ES-I3 (cell line): Measurements from ENCODE around the gene VDR.

Experiments
- H3K36me3 ChIP-seq: 2 replicates; pipeline ENCODE4 v1.6.1; 2013; ENCODE audit warnings: mild to moderate bottlenecking, low read length, control low read depth, moderate library complexity; ENCODE audit not compliant: insufficient read depth
- H3K4me1 ChIP-seq: 2 replicates; pipeline ENCODE4 v1.6.1; 2013; ENCODE audit warnings: mild to moderate bottlenecking, control low read depth, low read length; ENCODE audit not compliant: insufficient read depth
- H3K9ac ChIP-seq: 2 replicates; pipeline ENCODE4 v1.6.1; 2013; ENCODE audit warnings: low read depth, mild to moderate bottlenecking, low read length, moderate library complexity
- H3K9me3 ChIP-seq: 2 replicates; pipeline ENCODE4 v1.6.1; 2013; ENCODE audit warnings: mild to moderate bottlenecking, low read length, moderate library complexity; ENCODE audit not compliant: control insufficient read depth, insufficient read depth

The VDR gene

DNA sequence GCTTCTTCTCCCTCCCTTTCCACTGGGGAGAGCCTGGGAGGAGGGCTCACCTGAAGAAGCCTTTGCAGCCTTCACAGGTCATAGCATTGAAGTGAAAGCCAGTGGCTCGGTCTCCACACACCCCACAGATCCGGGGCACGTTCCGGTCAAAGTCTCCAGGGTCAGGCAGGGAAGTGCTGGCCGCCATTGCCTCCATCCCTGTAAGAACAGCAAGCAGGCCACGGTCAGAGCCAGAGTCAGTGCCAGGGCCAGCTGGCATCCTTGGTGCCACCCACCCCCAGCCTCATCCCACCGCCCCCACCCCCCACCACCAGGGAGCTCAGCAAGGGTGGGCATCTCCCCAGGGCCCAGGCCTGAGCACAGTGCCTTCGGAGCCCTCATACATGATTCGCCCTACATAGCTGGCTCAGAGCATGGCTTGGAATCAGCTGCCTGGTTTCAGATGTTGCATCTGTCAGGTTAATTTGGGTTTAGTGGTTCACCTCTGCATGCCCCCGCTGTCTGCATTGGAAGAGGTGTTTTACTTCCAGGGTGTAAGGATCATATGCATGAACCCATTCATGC lies 25.8 kb downstream of the VDR start:
- Histone ChIP-seq H3K9me3 (peaks cover 2% of the 10 kb centered on the region; the same call in 1 of the 2 replicates), H3K4me1 (peaks cover 8% of the 10 kb centered on the region; the same call in 1 of the 2 replicates), H3K36me3 (no peaks in the 10 kb centered on the region), H3K9ac (no peak overlapping the region)

DNA sequence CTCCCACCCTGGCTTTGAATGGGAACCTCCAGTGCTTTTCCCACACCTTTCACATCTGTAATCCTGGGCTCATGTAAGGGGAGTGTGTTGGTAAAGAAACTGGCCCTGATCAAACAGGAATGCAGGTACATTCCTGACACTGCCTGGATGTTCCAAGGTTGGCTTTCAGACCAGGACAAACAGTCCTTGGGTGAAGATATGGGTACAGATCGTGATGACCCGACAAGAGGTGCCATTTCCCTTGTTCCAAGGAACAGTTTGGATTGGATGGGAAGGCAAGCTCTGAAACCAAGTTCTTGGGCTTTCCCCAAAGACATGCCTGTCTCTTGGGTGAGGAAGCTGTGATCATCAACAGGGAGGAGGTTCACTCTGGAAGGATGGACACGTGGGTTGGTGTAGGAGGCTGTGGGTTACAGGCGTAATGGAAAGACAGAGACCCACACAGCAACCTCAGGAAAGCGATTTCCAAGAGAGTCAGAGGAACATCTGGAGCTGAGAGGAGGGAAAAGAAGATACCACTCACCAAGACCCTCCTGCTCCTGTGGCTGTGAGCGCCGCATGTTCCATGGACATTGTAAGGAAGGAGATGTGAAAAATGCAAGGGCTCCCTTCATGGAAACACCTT lies 26.4 kb downstream of the VDR start:
- no peaks in the 10 kb centered on the region for H3K36me3 ChIP-seq
- peaks cover 2% of the 10 kb centered on the region; the same call in 1 of the 2 replicates for H3K9me3 ChIP-seq
- peaks cover 8% of the 10 kb centered on the region; the same call in 1 of the 2 replicates for H3K4me1 ChIP-seq
- no peak overlapping the region for H3K9ac ChIP-seq

DNA sequence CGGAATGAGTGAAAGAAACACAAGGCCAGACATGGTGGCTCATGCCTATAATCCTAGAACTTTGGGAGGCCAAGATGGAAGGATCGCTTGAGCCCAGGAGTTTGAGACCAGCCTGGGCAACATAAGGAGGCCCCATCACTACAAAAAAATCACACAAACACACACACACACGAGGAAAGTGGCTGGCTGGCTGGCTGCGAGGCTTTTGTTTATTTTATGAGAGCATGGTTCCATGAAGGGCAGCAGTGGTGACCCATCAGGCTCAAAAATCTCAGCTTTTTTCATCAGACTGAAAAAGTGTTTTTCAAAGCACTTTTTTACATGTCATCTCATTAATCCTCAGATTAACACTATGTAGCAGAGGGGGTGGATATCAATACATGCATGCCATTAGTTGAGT lies 27.7 kb downstream of the VDR start:
- Histone ChIP-seq H3K9me3 (peaks cover 2% of the 10 kb centered on the region; the same call in 1 of the 2 replicates), H3K9ac (no peak overlapping the region), H3K36me3 (no peaks in the 10 kb centered on the region), H3K4me1 (no peaks in the 10 kb centered on the region)

DNA sequence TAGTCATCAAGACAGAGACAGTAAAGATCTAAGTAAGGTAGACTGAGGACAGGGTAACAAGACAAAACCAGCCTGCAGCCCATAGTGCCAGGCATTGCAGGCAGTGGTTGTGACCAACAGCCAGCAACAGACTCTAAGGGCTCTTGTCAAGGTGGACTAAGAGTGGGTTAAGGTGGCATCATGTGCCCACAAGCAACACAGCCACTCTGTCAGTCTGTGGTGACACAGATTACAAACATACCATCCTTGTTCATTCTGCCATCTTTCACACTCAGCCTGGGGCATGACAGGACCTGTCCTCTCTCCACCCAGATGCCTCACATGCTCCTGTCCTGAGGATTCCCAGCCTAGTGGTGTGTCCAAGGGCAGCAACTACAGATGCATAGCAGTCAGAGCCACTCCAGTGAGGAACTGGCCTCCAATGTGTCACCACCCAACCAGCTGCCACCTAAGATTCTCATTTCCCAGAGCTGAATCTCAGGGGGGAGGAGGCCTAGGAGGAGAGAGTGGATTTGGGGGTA lies 28.3 kb downstream of the VDR start:
- Histone ChIP-seq H3K9me3 (peaks cover 2% of the 10 kb centered on the region; the same call in 1 of the 2 replicates), H3K4me1 (no peaks in the 10 kb centered on the region), H3K36me3 (no peaks in the 10 kb centered on the region), H3K9ac (no peak overlapping the region)

DNA sequence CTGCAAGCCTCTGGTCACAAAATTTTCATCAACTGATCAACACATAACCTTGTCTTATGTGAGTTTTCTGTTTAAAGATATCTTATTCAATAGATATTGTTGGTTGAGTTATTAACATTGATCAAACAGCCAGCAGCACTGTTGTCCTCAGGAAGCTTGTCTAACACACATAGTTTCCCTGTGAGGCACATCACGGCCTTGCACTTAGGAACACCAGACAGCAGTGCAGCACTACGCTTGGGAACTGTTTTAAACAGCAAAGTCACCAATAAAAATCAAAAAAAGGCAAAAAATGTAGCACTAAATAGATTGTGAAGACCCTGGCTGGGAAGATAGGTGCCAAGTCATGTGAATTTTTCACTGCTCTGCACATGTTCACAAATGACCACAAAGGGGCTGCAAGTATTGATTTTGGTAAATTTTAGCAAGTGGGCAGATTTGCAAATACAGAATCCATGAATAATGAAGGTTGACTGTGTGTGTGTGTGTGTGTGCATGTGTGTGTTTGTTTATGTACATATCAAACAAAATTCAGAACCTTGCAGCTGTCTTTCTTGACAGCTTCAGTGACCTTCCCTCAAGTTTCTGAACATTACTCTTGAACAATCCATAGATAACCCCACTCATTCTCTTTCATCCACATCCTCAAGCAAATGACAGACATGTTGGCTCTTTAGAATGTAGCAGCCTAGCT lies 28.9 kb downstream of the VDR start:
- Histone ChIP-seq H3K4me1 (no peaks in the 10 kb centered on the region), H3K9me3 (peaks cover 2% of the 10 kb centered on the region; the same call in 1 of the 2 replicates), H3K36me3 (no peaks in the 10 kb centered on the region), H3K9ac (no peak overlapping the region)

DNA sequence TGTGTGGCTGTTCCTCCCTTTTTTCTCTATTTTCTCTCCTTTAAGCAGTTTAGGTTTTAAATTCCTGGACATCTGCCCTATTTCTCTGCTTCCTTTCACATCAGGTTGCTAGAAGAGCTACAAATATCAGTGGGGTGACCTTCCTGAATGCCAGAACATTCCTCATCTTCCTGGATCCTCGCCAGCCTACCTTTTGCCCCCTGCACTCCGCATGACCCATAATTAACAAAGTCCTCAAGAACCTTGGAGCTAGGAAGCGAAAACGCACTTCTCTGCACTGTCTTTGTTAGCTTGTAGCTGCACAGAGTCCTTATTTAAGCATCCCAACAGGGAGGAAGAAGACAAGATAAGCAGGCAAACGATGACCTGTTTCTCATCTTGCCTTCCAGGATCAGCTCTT lies 30.5 kb downstream of the VDR start:
- H3K9ac ChIP-seq = no peak overlapping the region

DNA sequence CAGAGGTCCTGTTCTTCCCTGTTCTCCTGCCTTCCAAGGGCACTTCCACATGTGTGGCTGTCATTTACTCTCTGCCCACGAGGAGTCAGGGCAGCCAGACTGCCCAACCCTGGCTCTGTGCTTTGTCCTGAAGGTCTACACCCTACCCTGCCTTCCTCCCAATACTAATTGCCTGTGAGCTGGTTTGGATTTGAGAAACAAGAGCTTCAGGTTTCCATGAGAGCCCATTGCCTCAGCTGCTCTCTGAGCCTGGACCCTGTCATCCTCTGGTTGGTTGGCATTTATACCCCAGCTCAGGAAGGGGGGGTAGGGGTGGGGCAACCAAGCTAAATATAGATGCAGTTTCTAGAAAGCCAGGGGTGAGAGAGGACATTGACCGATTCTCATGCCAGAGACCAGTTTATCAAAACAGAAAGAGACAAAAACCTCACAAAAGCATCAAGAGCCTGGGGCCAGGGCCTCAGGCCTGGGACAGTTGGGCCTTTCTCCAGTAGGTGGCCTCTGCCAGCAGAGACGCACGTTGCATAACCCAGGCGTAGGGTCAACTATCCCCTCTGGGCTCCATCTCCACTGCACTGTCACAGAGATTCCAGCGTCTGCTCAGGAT lies 34.5 kb downstream of the VDR start:
- no peak overlapping the region for H3K9ac ChIP-seq
- peaks cover 2% of the 10 kb centered on the region; the same call in 1 of the 2 replicates for H3K9me3 ChIP-seq
- no peaks in the 10 kb centered on the region for H3K36me3 ChIP-seq
- no peaks in the 10 kb centered on the region for H3K4me1 ChIP-seq

More for the DNA sequence above, 30.5 kb downstream of the VDR start:
- H3K9me3 ChIP-seq = peaks cover 2% of the 10 kb centered on the region; the same call in 1 of the 2 replicates
- H3K36me3 ChIP-seq = no peaks in the 10 kb centered on the region
- no peaks in the 10 kb centered on the region for H3K4me1 ChIP-seq

DNA sequence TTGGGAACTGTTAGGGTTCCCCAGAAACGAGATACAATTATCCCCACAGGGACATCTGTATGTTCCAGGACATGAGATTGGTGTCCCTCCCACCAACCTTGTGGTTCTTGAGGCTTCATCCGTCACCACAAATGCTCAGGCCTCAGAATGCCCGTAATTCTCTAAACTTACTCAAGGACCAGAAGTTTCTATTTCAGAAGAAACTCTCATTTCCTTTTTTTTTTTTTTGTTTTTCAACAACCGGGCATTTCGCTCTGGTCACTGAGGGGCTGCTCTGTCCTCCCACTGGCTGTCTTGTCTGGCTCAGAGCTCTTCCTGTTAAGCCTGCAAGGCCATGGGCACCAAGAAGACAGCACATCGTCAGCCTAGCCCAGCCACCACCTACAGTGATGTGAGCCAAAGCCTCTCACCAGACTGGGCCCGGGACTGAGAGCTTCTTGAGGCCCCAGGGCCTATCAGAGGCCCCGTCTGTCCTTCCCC lies 36.2 kb downstream of the VDR start:
- Histone ChIP-seq H3K4me1 (no peaks in the 10 kb centered on the region), H3K36me3 (no peaks in the 10 kb centered on the region), H3K9ac (no peak overlapping the region), H3K9me3 (no peaks in the 10 kb centered on the region)

DNA sequence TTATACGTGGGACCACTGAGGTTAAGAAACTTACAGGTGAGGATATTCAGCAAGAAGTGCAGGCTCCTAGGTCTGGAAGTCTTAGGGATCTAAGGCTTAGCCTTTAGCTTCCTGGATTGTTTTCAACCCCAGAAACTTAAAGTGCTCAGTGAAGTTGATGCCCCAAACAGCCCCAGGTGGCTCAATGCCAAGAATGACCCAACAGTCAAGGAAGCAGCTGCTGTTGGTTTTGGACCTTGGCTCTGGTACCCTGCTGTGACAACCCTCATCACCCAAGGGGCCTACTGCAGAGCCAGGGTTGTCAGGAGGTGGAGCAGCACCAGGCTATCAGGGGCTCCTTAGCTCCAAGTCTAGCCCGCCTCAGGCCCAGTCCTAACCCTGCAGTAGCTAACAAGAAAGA lies 36.8 kb downstream of the VDR start:
- Histone ChIP-seq H3K9me3 (no peaks in the 10 kb centered on the region), H3K9ac (no peak overlapping the region), H3K4me1 (no peaks in the 10 kb centered on the region), H3K36me3 (no peaks in the 10 kb centered on the region)

DNA sequence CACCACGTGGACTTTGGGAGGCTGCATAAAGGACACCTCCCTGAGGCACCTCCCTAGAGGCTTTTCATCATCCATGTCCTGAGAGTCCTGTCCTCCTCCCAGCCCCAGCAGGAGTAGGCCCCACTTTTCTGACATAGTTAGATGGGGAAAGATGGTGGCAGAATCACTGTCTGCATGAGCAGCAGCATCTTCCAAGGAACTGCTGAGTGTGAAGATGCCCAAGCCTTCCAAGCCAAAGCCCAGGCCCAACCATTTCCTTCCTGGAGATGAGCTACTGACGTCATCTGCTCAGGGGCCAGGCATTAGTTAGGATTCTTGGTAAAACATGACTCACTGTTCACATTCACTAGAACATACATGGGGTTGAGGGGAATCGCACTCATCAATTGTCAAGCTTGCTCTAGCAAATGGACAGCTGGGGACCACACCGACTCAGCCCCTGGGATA lies 37.3 kb downstream of the VDR start:
- H3K9me3 ChIP-seq = no peaks in the 10 kb centered on the region
- H3K4me1 ChIP-seq = no peaks in the 10 kb centered on the region
- no peaks in the 10 kb centered on the region for H3K36me3 ChIP-seq
- H3K9ac ChIP-seq = no peak overlapping the region

DNA sequence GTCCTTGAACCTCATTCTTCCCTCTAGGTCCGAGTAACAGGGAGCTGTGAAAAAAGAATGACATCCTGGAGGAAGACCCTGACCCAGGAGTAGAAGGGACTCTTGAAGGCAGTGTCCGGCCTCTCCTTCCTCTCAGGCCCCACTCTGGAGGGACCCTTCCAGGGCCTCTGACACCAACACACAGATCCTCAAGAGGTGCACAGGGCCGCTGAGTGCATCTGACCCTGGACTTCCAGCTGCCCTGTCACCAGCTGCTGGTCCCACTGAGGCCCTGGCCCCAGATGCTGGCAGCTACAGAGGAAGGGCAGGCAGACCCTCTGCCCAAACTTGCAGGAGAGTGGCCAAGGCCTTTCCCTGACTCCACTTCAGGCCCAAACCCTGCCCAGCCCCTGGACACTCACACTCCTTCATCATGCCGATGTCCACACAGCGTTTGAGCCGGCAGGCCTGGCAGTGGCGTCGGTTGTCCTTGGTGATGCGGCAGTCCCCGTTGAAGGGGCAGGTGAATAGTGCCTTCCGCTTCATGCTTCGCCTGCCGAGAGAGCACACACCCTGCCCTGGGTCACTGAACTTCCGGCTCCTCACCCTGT lies 40.1 kb downstream of the VDR start:
- no peak overlapping the region for H3K9ac ChIP-seq
- H3K9me3 ChIP-seq = no peaks in the 10 kb centered on the region
- no peaks in the 10 kb centered on the region for H3K4me1 ChIP-seq
- no peaks in the 10 kb centered on the region for H3K36me3 ChIP-seq

DNA sequence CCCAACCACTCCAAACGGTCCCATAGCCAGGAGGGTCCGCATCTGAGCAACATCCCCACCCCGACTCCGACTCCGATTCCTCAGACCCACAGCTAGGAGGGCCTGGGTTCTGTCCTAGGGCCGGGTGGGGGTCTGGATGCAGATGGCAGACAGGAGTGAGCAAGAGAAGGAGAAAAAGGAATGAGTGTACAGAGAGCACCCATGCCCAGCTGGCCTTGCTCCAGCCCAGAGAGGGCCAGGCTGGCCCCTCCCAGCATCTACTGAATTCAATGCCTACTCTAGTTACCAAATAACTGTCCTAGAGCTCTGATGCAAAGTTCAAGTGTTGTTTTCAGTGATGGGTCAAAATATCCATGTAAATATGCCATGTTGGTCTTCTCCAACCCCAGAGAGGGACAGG lies 40.8 kb downstream of the VDR start:
- no peaks in the 10 kb centered on the region for H3K9me3 ChIP-seq
- H3K4me1 ChIP-seq = no peaks in the 10 kb centered on the region
- H3K9ac ChIP-seq = no peak overlapping the region
- no peaks in the 10 kb centered on the region for H3K36me3 ChIP-seq

DNA sequence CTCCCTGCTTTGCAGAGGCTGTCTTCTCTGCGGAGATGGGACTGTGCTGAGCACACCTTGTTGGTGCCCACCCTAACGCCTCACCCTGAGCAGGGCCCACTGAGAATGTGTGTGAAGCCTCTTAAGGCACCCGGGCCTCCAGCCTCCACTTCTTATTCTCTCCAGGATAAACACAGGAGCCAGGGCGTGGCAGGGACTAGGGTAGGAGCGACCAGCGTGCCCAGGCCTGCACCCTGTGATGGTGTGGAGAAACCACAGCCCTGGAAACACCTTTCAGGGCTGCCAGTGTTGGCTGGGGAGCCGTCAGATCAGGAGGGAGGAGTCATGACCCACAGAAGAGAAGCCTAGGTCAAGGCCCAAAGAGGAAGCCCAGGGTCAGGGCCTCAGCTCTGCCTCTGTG lies 41.3 kb downstream of the VDR start:
- no peaks in the 10 kb centered on the region for H3K4me1 ChIP-seq
- H3K9me3 ChIP-seq = no peaks in the 10 kb centered on the region
- H3K36me3 ChIP-seq = no peaks in the 10 kb centered on the region
- H3K9ac ChIP-seq = no peak overlapping the region

DNA sequence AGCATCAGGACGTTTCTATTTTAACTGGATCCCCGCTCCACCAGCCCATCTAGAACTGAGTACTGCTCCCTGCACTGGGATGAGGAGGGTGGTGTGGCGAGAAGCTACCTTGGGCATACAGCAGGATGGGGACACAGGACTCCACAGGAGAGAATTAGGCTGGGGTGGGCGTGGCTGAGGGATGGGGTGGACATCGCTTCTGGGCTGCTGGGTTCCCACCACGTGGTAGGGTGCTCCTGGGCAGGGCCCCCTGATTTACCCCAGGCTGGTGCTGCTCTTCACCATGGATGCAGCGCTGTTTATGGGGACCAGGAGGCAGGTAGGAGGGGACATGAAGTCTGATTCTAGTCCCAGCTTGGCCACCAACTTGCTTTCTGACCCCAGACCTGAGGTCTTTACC lies 41.9 kb downstream of the VDR start:
- Histone ChIP-seq H3K36me3 (no peaks in the 10 kb centered on the region), H3K4me1 (no peaks in the 10 kb centered on the region), H3K9ac (no peak overlapping the region), H3K9me3 (no peaks in the 10 kb centered on the region)
